Ishikawa (cell line): ENCODE measurements around the gene ACTN1.

Experiments
- NFIC ChIP-seq: IDR thresholded peaks from 2 replicates; pipeline ENCODE4 v1.6.1; 2012
- USF1 ChIP-seq: IDR thresholded peaks from 2 replicates; pipeline ENCODE4 v1.6.1; 2012

- TF ChIP-seq NFIC (no peak), USF1 (no peak)
Measured at GRCh38 chr14:68882235-68882634, 96.9 kb downstream of the ACTN1 start.
